ENCODE measurements around the gene TP53BP2.

DNA sequence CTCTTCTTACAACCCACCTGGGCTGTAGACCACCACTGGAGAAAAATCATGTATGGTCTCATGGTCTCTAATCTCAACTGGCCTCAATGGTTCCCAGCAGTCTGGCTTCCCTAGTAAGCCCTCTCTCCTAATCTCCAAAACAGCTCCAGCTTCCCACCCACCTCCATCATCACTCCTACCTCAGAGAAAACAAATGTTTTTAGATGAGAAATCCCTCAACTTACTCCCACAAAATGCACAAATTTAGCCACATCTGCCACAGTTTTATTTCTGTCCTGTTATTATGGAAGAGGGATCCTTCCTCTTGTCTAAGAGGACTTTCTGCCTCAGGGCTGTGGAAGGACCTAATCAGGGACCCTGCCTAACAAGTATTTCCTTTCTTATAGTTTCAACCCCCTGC lies 32.1 kb downstream of the TP53BP2 start:
- no peak for TF ChIP-seq CTCF (IDR thresholded peaks at IDR 0.05; ENCODE audit: low read depth, low read length)
- TF ChIP-seq EZH2phosphoT487 (IDR thresholded peaks at IDR 0.05; ENCODE audit: low read depth): no peak

All from OCI-LY3 (cell line).